Smooth muscle cell (in vitro differentiated cells): Measurements from ENCODE around the gene ZNF541. TPM values are rescaled to one million over a fixed set of nuclear protein-coding genes. Genes with fewer than 3 reads are reported as not detected.

Experiments used
- DNase-seq: peaks from one replicate; lab custom pipeline; 2025; ENCODE audit not compliant: unreplicated experiment; lab: John Stamatoyannopoulos, UW
- H2AFZ ChIP-seq: fragments of 200-600 bp; sonication (generic); 2 replicates; pipeline ENCODE4 v1.6.0; 2016; ENCODE audit warnings: antibody characterized with exemption, low read depth, mild to moderate bottlenecking
- H3F3A ChIP-seq: fragments of 200-600 bp; sonication (generic); 2 replicates; pipeline ENCODE4 v1.6.0; 2017; ENCODE audit warnings: antibody characterized with exemption, low read depth
- H3K27ac ChIP-seq: fragments of 200-600 bp; sonication (generic); 2 replicates; pipeline ENCODE4 v1.5.1; 2016; ENCODE audit warnings: low read depth, mild to moderate bottlenecking
- H3K27me3 ChIP-seq: fragments of 200-600 bp; sonication (generic); 2 replicates; pipeline ENCODE4 v1.6.1; 2016; ENCODE audit warnings: low read depth, mild to moderate bottlenecking
- H3K36me3 ChIP-seq: fragments of 200-600 bp; sonication (generic); 2 replicates; pipeline ENCODE4 v1.5.1; 2016; ENCODE audit warnings: low read depth
- H3K4me1 ChIP-seq: fragments of 200-600 bp; sonication (generic); 2 replicates; pipeline ENCODE4 v1.5.1; 2016; ENCODE audit warnings: low read depth
- H3K4me2 ChIP-seq: fragments of 200-600 bp; sonication (generic); 2 replicates; pipeline ENCODE4 v1.6.0; 2016; ENCODE audit warnings: mild to moderate bottlenecking
- H3K4me3 ChIP-seq: fragments of 200-600 bp; sonication (generic); 2 replicates; pipeline ENCODE4 v1.5.1; 2016; ENCODE audit warnings: mild to moderate bottlenecking
- H3K79me2 ChIP-seq: fragments of 200-600 bp; sonication (generic); 2 replicates; pipeline ENCODE4 v1.6.0; 2016; ENCODE audit warnings: low read depth, mild to moderate bottlenecking
- H3K9ac ChIP-seq: fragments of 200-600 bp; sonication (generic); 2 replicates; pipeline ENCODE4 v1.6.0; 2016; ENCODE audit warnings: low read depth
- H3K9me3 ChIP-seq: fragments of 200-600 bp; sonication (generic); replicated peaks from 2 replicates; pipeline ENCODE4 v1.5.1; 2016; ENCODE audit warnings: low read depth
- H4K20me1 ChIP-seq: fragments of 200-600 bp; sonication (generic); 2 replicates; pipeline ENCODE4 v1.6.0; 2016; ENCODE audit warnings: low read depth
- CTCF ChIP-seq: fragments of 200-600 bp; sonication (generic); IDR thresholded peaks from 2 replicates; pipeline ENCODE4 v1.5.1; 2017; ENCODE audit warnings: borderline replicate concordance, mild to moderate bottlenecking, antibody characterized with exemption; ENCODE audit not compliant: insufficient read depth, poor library complexity, severe bottlenecking
- WGBS: methylation state at CpG from one replicate; pipeline ENCODE4 v1.1.7; 2016; ENCODE audit warnings: low lambda C conversion rate; 5-methylcytosine and 5-hydroxymethylcytosine counted together
- polyA plus RNA-seq: library from polyadenylated mRNA; unstranded; fragments of >200 nt; fragmentation: Nextera tagmentation; extraction: Ambion mirVana; gene quantifications from 2 replicates; pipeline ENCODE4 v1.2.1, GENCODE V29; 2016
- total RNA-seq: library from RNA; depleted of rRNA; stranded (reverse); fragments of >200 nt; gene quantifications from 2 replicates; pipeline ENCODE4 v1.2.3, GENCODE V29; 2014

Gene ZNF541
- total and polyA plus RNA-seq, 2 experiments from 2014 or later: not detected

- peaks cover 45% of the 10 kb centered on the region for H4K20me1 ChIP-seq
- no peak for TF ChIP-seq CTCF
- no peaks in the 10 kb centered on the region for H3K27me3 ChIP-seq
- H3K4me2 ChIP-seq: peak within 1 kb of the TSS; percentile 91
- H3F3A ChIP-seq: peaks cover 18% of the 10 kb centered on the region
- peaks cover 6% of the 10 kb centered on the region for H3K4me1 ChIP-seq
- peak within 1 kb of the TSS; percentile 92 for H3K27ac ChIP-seq
- H3K9ac ChIP-seq: peak within 1 kb of the TSS; percentile 98
- WGBS: 1% methylated on average over 25 of the region's 94 CpGs
- peak within 1 kb of the TSS; percentile 98 for H3K4me3 ChIP-seq
- H3K9me3 ChIP-seq: no peaks in the 10 kb centered on the region
- H2AFZ ChIP-seq: peak within 1 kb of the TSS; percentile 88
- peak; percentile 63 for DNase-seq
- no peaks in the 10 kb centered on the region for H3K36me3 ChIP-seq
- peaks cover 66% of the 10 kb centered on the region for H3K79me2 ChIP-seq
Observed at GRCh38 chr19:47608969-47609905, 36.3 kb upstream of the ZNF541 start, which contains the start of gene BICRA. BICRA (plus strand) TSS chr19:47609134; CDS start chr19:47673575, 64,441 bp downstream.

DNA sequence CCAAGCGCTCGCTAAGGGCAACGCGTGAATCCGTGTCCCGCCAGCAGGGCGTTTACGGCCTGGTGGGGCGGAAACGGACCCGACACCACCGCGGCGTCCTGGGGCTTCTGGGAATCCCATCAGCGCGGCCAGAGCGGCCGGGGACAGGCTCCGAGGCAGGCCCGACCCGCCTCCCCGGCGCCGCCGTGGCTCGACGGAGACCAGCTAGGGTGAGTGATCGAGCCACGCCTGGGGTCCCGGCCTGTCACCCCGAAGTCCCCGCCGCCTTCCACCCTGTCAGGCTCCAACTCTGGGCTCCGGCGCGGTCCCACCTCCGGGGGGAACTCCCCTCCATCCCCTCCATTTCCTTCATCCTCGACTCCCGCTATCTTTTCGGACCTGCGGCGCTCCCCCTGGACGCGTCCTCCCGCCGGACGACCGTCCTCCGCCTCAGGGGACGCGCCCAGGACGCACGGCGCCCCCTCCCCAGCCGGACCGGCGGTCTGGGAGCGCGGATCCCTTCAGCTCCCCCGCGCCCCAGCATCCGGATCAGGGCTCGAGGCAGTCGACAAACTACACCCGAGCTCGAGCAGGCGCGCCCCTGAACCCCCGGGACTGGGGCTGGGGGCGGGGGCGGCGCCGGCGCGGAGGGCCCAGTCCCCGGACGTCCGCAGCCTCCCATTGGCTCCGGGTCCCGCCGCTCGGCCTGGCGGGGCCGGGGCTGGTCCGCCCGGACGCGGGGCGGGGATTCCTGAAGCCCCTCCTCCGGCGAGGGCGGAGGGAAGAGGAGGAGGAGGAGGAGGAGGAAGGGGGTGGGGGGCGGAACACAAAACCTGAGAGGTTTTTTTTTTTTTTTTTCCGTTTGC, 35.3 kb upstream of the ZNF541 start:
- peak; percentile 72 for DNase-seq
- H3K27ac ChIP-seq: peak overlapping the region; percentile 92
- H2AFZ ChIP-seq: peak overlapping the region; percentile 88
- H3F3A ChIP-seq: peaks cover 11% of the 10 kb centered on the region
- peak overlapping the region; percentile 91 for H3K4me2 ChIP-seq
- peaks cover 56% of the 10 kb centered on the region for H3K79me2 ChIP-seq
- H4K20me1 ChIP-seq: peaks cover 36% of the 10 kb centered on the region
- peak; percentile 10 for TF ChIP-seq CTCF
- no peaks in the 10 kb centered on the region for H3K27me3 ChIP-seq
- WGBS: under 1% methylated on average over 74 of the region's 94 CpGs
- H3K36me3 ChIP-seq: no peaks in the 10 kb centered on the region
- peak overlapping the region; percentile 98 for H3K4me3 ChIP-seq
- peak overlapping the region; percentile 98 for H3K9ac ChIP-seq
- no peaks in the 10 kb centered on the region for H3K9me3 ChIP-seq
- H3K4me1 ChIP-seq: peaks cover 6% of the 10 kb centered on the region

DNA sequence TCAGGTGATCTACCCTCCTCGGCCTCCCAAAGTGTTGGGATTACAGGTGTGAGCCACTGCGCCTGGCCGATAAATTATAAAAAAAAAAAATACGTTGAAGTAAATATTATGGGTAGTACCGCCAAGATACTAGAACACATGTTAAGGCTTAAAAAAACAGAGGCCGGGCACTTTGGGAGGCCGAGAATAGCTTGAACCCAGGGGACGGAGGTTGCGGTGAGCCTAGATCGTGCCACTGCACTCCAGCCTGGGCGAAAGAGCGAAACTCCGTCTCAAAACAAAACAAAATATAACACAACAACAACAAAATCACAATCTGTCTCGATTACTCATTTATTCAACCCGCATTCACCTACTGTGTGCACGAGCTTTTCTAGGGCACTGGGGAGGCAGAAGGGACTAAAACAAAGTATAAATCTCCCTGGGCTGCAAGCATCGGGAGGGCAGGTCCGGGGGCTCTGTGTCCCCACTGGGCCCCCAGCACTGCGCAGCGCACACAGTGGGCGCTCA, 34.7 kb upstream of the ZNF541 start:
- no peaks in the 10 kb centered on the region for H3K9me3 ChIP-seq
- H2AFZ ChIP-seq: no peak overlapping the region
- H3F3A ChIP-seq: peaks cover 8% of the 10 kb centered on the region
- peak overlapping the region; percentile 98 for H3K9ac ChIP-seq
- H3K79me2 ChIP-seq: peaks cover 50% of the 10 kb centered on the region
- H3K27me3 ChIP-seq: no peaks in the 10 kb centered on the region
- H3K4me3 ChIP-seq: peak overlapping the region; percentile 98
- no peaks in the 10 kb centered on the region for H3K36me3 ChIP-seq
- H3K4me1 ChIP-seq: peaks cover 1% of the 10 kb centered on the region
- no peak for TF ChIP-seq CTCF
- H3K27ac ChIP-seq: peak overlapping the region; percentile 92
- H3K4me2 ChIP-seq: peak overlapping the region; percentile 91
- 32% methylated on average over 21 of the region's 21 CpGs for WGBS
- DNase-seq: no peak
- peaks cover 29% of the 10 kb centered on the region for H4K20me1 ChIP-seq
